PC-3 (cell line): ENCODE results near the gene CCDC167.
"Not testable (repeated sequence)": the region's sequence is repeated elsewhere in the genome, so short reads cannot be mapped to it uniquely, and the experiment has no call there.

Source experiments
- EZH2 ChIP-seq: fragments of 300-600 bp; sonication (generic); IDR thresholded peaks from one replicate; pipeline ENCODE4 v1.6.1; 2017; ENCODE audit warnings: antibody characterized with exemption, mild to moderate bottlenecking, low read length; ENCODE audit not compliant: unreplicated experiment
- TF ChIP-seq, protein P1 (sequence below): fragments of 300-600 bp; sonication (generic); conservative IDR thresholded peaks from 2 replicates; pipeline ENCODE4 v1.5.1; 2017; ENCODE audit warnings: antibody characterized with exemption, low read depth, mild to moderate bottlenecking, low read length

DNA sequence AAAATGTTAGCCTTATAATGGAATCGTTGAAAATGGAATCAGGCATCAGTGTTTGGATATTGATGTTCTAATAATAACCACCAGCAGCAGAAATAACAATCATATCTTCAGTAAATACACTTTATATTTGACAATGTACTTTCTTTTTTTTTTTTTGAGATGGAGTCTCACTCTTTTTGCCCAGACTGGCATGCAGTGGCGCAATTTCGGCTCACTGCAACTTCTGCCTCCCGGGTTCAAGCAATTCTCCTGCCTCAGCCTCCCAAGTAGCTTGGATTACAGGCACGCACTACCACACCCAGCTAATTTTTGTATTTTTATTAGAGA, 56.5 kb downstream of the CCDC167 start:
- TF ChIP-seq EZH2: not testable (repeated sequence)
- TF ChIP-seq, protein P1, sequence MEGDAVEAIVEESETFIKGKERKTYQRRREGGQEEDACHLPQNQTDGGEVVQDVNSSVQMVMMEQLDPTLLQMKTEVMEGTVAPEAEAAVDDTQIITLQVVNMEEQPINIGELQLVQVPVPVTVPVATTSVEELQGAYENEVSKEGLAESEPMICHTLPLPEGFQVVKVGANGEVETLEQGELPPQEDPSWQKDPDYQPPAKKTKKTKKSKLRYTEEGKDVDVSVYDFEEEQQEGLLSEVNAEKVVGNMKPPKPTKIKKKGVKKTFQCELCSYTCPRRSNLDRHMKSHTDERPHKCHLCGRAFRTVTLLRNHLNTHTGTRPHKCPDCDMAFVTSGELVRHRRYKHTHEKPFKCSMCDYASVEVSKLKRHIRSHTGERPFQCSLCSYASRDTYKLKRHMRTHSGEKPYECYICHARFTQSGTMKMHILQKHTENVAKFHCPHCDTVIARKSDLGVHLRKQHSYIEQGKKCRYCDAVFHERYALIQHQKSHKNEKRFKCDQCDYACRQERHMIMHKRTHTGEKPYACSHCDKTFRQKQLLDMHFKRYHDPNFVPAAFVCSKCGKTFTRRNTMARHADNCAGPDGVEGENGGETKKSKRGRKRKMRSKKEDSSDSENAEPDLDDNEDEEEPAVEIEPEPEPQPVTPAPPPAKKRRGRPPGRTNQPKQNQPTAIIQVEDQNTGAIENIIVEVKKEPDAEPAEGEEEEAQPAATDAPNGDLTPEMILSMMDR: not testable (repeated sequence)
